ENCODE measurements around the gene CPNE9. TPM values are rescaled to one million over a fixed set of nuclear protein-coding genes. Genes with fewer than 3 reads are reported as not detected.

CPNE9 gene
- total RNA-seq, 2 experiments from 2014 or later = not detected

- no peaks in the 10 kb centered on the region for H3K9me3 Mint-ChIP-seq
- no peak for TF ChIP-seq CTCF (IDR thresholded peaks at IDR 0.05)
- POLR2A ChIA-PET = interaction anchor here (1.0 kb wide), 1 partner anchor 11 kb away, joined by 3 read pairs; no protein-coding TSS in a partner anchor
- CTCF ChIA-PET = no interaction called here
- ATAC-seq (peak; percentile 60), DNase-seq (peak; percentile 12)
- H3K27me3 Mint-ChIP-seq = no peaks in the 10 kb centered on the region
- H3K27ac Mint-ChIP-seq = no peak overlapping the region
- H3K36me3 Mint-ChIP-seq (ENCODE audit: low read depth) = peaks cover 40% of the 10 kb centered on the region
- intact Hi-C loops (cut with micrococcal nuclease) = no loop called here
- no peak overlapping the region for H3K4me3 Mint-ChIP-seq
- H3K4me1 Mint-ChIP-seq (ENCODE audit: low read depth) = peaks cover 4% of the 10 kb centered on the region
These were observed 36.8 kb upstream of the CPNE9 start for GRCh38 chr3:9666704-9667445.

- Mint-ChIP-seq H3K4me3 (no peak overlapping the region), H3K36me3 (ENCODE audit: low read depth) (peaks cover 35% of the 10 kb centered on the region), H3K27me3 (no peaks in the 10 kb centered on the region), H3K4me1 (ENCODE audit: low read depth) (peaks cover 4% of the 10 kb centered on the region), H3K27ac (no peak overlapping the region), H3K9me3 (no peaks in the 10 kb centered on the region)
- intact Hi-C loops (cut with micrococcal nuclease) = no loop called here
- ChIA-PET POLR2A (no interaction called here), CTCF (no interaction called here)
- ATAC-seq (no peak), DNase-seq (no peak)
- no peak for TF ChIP-seq CTCF (IDR thresholded peaks at IDR 0.05)
These were observed 34.4 kb upstream of the CPNE9 start for GRCh38 chr3:9669277-9669676.

GRCh38 chr3:9669720-9670432, 33.8 kb upstream of the CPNE9 start:
- POLR2A ChIA-PET = no interaction called here

GRCh38 chr3:9673082-9673481, 30.6 kb upstream of the CPNE9 start:
- Mint-ChIP-seq H3K27me3 (no peaks in the 10 kb centered on the region), H3K36me3 (ENCODE audit: low read depth) (peaks cover 29% of the 10 kb centered on the region), H3K4me1 (ENCODE audit: low read depth) (no peaks in the 10 kb centered on the region), H3K4me3 (no peak overlapping the region), H3K9me3 (no peaks in the 10 kb centered on the region), H3K27ac (no peak overlapping the region)
- TF ChIP-seq CTCF (IDR thresholded peaks at IDR 0.05) = no peak
- DNase-seq = no peak
- intact Hi-C loops (cut with micrococcal nuclease) = no loop called here
- no peak for ATAC-seq
- POLR2A ChIA-PET = no interaction called here
- CTCF ChIA-PET = interaction anchor here (1.9 kb wide), 1 partner anchor 55 kb away, joined by 5 read pairs; no protein-coding TSS in a partner anchor

More at GRCh38 chr3:9669720-9670432, 33.8 kb upstream of the CPNE9 start:
- TF ChIP-seq CTCF (IDR thresholded peaks at IDR 0.05) = no peak
- CTCF ChIA-PET = no interaction called here
- ATAC-seq = no peak
- no peak for DNase-seq
- peaks cover 4% of the 10 kb centered on the region for H3K4me1 Mint-ChIP-seq (ENCODE audit: low read depth)
- intact Hi-C loops (cut with micrococcal nuclease) = no loop called here
- no peak overlapping the region for H3K27ac Mint-ChIP-seq
- peaks cover 31% of the 10 kb centered on the region for H3K36me3 Mint-ChIP-seq (ENCODE audit: low read depth)
- no peak overlapping the region for H3K4me3 Mint-ChIP-seq
- no peaks in the 10 kb centered on the region for H3K27me3 Mint-ChIP-seq
- H3K9me3 Mint-ChIP-seq = no peaks in the 10 kb centered on the region

- POLR2A ChIA-PET = no interaction called here
- CTCF ChIA-PET = interaction anchor here (1.9 kb wide), 1 partner anchor 54 kb away, joined by 5 read pairs; no protein-coding TSS in a partner anchor
These were observed 29.9 kb upstream of the CPNE9 start for GRCh38 chr3:9673752-9674151.

More at GRCh38 chr3:9673752-9674151, 29.9 kb upstream of the CPNE9 start:
- Mint-ChIP-seq H3K9me3 (no peaks in the 10 kb centered on the region), H3K4me3 (no peak overlapping the region), H3K36me3 (ENCODE audit: low read depth) (peaks cover 28% of the 10 kb centered on the region), H3K4me1 (ENCODE audit: low read depth) (no peaks in the 10 kb centered on the region), H3K27me3 (no peaks in the 10 kb centered on the region), H3K27ac (no peak overlapping the region)
- TF ChIP-seq CTCF (IDR thresholded peaks at IDR 0.05) = no peak
- no peak for DNase-seq
- intact Hi-C loops (cut with micrococcal nuclease) = no loop called here
- no peak for ATAC-seq

Data from activated CD8-positive, alpha-beta T cell treated with anti-CD3 and anti-CD28 coated beads for 36 hours (primary cell).